K562 (cell line): ENCODE data around the gene BBOX1. TPM values are rescaled to one million over a fixed set of nuclear protein-coding genes. Genes with fewer than 3 reads are reported as not detected.

ENCODE experiments used
- CGGBP1 ChIP-seq: fragments of 250-450 bp; sonication (Bioruptor Pico); IDR thresholded peaks from 2 replicates; pipeline ENCODE4 v1.9.0; 2021; ENCODE audit warnings: mild to moderate bottlenecking
- CHD7 ChIP-seq: fragments of 200-600 bp; sonication (generic); IDR thresholded peaks from one replicate; pipeline ENCODE4 v1.6.1; 2012; ENCODE audit warnings: mild to moderate bottlenecking, low read depth, low read length, inconsistent platforms
- FOXJ2 ChIP-seq: fragments of 200-800 bp; sonication (Bioruptor generic); IDR thresholded peaks from 2 replicates; pipeline ENCODE4 v1.6.1; 2016; ENCODE audit warnings: missing genetic modification characterization, missing compliant biosample characterization
- FOXJ3 ChIP-seq: sonication (generic); formaldehyde crosslinking; IDR thresholded peaks from 2 replicates; pipeline ENCODE4 v1.4.0; 2020; ENCODE audit warnings: mild to moderate bottlenecking, missing genetic modification reagents
- FOXM1 ChIP-seq, 2 experiments: fragments of 450-650 bp in 1 of 2; sonication (generic) in 1 of 2; formaldehyde crosslinking in 1 of 2; IDR thresholded peaks; 2 replicates each; pipeline versions ENCODE4 v1.6.1 to v1.9.0; 2017 to 2022; ENCODE audit warnings: low read depth in 2 of 2, mild to moderate bottlenecking in 2 of 2, missing genetic modification reagents in 1 of 2, moderate library complexity in 1 of 2
- HNRNPLL ChIP-seq: fragments of 200-400 bp; formaldehyde crosslinking; IDR thresholded peaks from 2 replicates; pipeline ENCODE4 v1.6.1; 2017; ENCODE audit warnings: low read length, low read depth, mild to moderate bottlenecking; ENCODE audit not compliant: poor library complexity, severe bottlenecking
- MAFG ChIP-seq: fragments of 450-650 bp; conservative IDR thresholded peaks from 2 replicates; pipeline ENCODE4 v1.6.1; 2016; ENCODE audit warnings: missing genetic modification characterization, missing compliant biosample characterization
- MEF2A ChIP-seq: IDR thresholded peaks from 2 replicates; pipeline ENCODE4 v1.6.1; 2011; ENCODE audit warnings: low read depth, mild to moderate bottlenecking, low read length, moderate library complexity; ENCODE audit not compliant: control insufficient read depth
- PHTF2 ChIP-seq: fragments of 250-450 bp; sonication (Bioruptor Pico); IDR thresholded peaks from 2 replicates; pipeline ENCODE4 v1.5.0; 2021; ENCODE audit warnings: mild to moderate bottlenecking
- TCF7L2 ChIP-seq: fragments of 150-350 bp; IDR thresholded peaks from 2 replicates; pipeline ENCODE4 v1.6.1; 2016; ENCODE audit warnings: low read depth, mild to moderate bottlenecking, low read length, moderate library complexity
- THAP7 ChIP-seq: fragments of 250-450 bp; sonication (Bioruptor Pico); IDR thresholded peaks from 2 replicates; pipeline ENCODE4 v1.5.0; 2021
- ZBTB12 ChIP-seq: fragments of 250-450 bp; sonication (Bioruptor Pico); IDR thresholded peaks from 2 replicates; pipeline ENCODE4 v1.4.0; 2020
- ZNF57 ChIP-seq: fragments of 450-650 bp; formaldehyde crosslinking; IDR thresholded peaks from 2 replicates; pipeline ENCODE4 v1.4.0; 2020; ENCODE audit warnings: mild to moderate bottlenecking, moderate library complexity
- ZNF584 ChIP-seq: fragments of 200-800 bp; sonication (Bioruptor generic); IDR thresholded peaks from 2 replicates; pipeline ENCODE4 v1.6.1; 2016; ENCODE audit warnings: low read depth, mild to moderate bottlenecking, missing genetic modification characterization, missing compliant biosample characterization
- polyA plus RNA-seq, 8 experiments: library from polyadenylated mRNA; depleted of rRNA in 4 of 8; stranded (reverse) in 5 of 8; unstranded in 3 of 8; fragments of >200 nt; fragmentation: Nextera tagmentation in 2 of 8; fragmentation: Illumina TruSeq in 1 of 8; extraction: Ambion mirVana in 2 of 8; extraction: Trizol in 1 of 8; gene quantifications; 2 replicates each; pipeline versions ENCODE4 v1.2.1 to v1.2.3, GENCODE V29; 2011 to 2014; ENCODE audit warnings: inconsistent platforms in 1 of 8, missing spikeins in 1 of 8
- total RNA-seq, 7 experiments: library from RNA; depleted of rRNA in 6 of 7; stranded (reverse); fragments of >200 nt in 6 of 7; fragmentation: Illumina TruSeq in 2 of 7; extraction: Trizol in 2 of 7; gene quantifications; 2 replicates each; pipeline versions ENCODE4 v1.2.1 to v1.2.3, GENCODE V29; 2011 to 2021; ENCODE audit warnings: low replicate concordance in 1 of 7

The BBOX1 gene
- total and polyA plus RNA-seq, 9 of the 15 experiments (the other 6 are each of a cell fraction or from before 2014, with no cell fraction given) = not detected

GRCh38 chr11:27138716-27139115, 98.1 kb downstream of the BBOX1 start (continued):
- no peak for TF ChIP-seq CHD7
- no peak for TF ChIP-seq MAFG (tag)
- no peak for TF ChIP-seq MEF2A
- no peak for TF ChIP-seq ZNF57
- TF ChIP-seq ZBTB12 (CRISPR knock-in tag) = no peak
- TF ChIP-seq HNRNPLL = no peak
- no peak for TF ChIP-seq THAP7 (CRISPR knock-in tag)
- no peak for TF ChIP-seq FOXM1 (IDR thresholded peaks at IDR 0.05; ENCODE audit: low read depth)
- TF ChIP-seq FOXM1 (CRISPR knock-in tag; IDR thresholded peaks at IDR 0.05; ENCODE audit: low read depth) = no peak
- no peak for TF ChIP-seq CGGBP1 (CRISPR knock-in tag)
- TF ChIP-seq ZNF584 (CRISPR knock-in tag) = no peak
- no peak for TF ChIP-seq TCF7L2
- no peak for TF ChIP-seq FOXJ3 (CRISPR knock-in tag)
- TF ChIP-seq FOXJ2 = no peak
- TF ChIP-seq PHTF2 = no peak
- TF ChIP-seq, all 486 proteins: peak for 0
